Thyroid gland (tissue), 4 donors: Measurements from ENCODE around the gene TGFA.

Experiments
- POLR2A ChIP-seq, 2 donors: fragments of 450-650 bp; IDR thresholded peaks; one replicate each; pipeline ENCODE4 v1.6.1; 2017; ENCODE audit warnings: antibody characterized with exemption in 2 of 2, mild to moderate bottlenecking in 2 of 2, moderate library complexity in 1 of 2
- TF ChIP-seq, protein P1 (sequence below), 6 experiments: fragments of 200-600 bp in 3 of 6; fragments of 450-650 bp in 3 of 6; sonication (generic) in 3 of 6; IDR thresholded peaks; one replicate each; pipeline ENCODE4 v1.5.1; 2016 to 2019; ENCODE audit warnings: antibody characterized with exemption in 6 of 6, mild to moderate bottlenecking in 2 of 6, inconsistent platforms in 1 of 6, moderate library complexity in 1 of 6

DNA sequence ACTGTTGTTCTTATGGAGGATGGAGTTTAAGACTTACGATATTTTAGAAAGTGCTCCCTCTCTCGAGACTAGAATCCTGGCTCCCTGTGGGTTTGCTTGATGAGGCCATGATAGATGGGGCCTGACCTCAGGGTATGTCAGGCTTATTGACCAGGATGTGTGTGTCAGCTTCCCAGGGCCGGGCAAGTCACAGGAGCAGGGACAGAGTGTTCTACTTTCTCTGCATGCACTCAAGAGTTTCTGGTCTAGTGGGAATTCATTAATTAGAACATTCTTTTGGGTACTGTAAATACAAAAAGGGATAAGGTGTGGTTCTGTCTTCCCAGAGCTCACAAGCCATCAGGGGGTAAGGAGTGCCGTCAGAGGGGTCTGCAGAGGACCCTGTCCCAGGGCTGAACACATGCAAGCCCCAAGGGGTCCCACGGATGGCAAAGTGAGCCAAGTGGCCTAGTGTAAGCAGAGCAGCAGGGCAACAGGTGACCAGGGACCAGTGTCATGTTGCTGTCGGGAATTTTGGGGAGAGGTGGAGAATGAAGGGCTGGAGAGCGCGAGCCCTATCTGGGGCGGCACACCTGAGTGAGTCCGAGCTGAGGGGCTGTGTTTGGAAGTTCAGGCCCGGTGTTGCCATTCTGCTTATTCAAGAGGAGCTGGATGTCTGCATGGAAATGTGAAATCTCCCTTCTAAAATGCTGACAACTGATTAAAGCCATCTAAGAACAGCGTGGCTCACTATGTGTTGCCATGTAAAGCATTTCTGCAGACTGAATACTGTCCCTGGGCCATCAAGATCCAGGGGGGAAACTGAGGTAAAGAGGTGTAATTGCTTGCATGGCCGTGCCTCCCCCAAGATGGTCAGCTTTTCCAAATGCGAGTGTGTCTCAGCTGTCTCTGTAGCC is 91.4 kb downstream of the TGFA start:
- TF ChIP-seq POLR2A (IDR thresholded peaks at IDR 0.05) = no peak
- TF ChIP-seq, protein P1, sequence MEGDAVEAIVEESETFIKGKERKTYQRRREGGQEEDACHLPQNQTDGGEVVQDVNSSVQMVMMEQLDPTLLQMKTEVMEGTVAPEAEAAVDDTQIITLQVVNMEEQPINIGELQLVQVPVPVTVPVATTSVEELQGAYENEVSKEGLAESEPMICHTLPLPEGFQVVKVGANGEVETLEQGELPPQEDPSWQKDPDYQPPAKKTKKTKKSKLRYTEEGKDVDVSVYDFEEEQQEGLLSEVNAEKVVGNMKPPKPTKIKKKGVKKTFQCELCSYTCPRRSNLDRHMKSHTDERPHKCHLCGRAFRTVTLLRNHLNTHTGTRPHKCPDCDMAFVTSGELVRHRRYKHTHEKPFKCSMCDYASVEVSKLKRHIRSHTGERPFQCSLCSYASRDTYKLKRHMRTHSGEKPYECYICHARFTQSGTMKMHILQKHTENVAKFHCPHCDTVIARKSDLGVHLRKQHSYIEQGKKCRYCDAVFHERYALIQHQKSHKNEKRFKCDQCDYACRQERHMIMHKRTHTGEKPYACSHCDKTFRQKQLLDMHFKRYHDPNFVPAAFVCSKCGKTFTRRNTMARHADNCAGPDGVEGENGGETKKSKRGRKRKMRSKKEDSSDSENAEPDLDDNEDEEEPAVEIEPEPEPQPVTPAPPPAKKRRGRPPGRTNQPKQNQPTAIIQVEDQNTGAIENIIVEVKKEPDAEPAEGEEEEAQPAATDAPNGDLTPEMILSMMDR (IDR thresholded peaks at IDR 0.05) = no peak
